Measurements from ENCODE around the gene RAD51AP1. TPM values are rescaled to one million over a fixed set of nuclear protein-coding genes. Genes with fewer than 3 reads are reported as not detected.
"Not testable (repeated sequence)": the region's sequence is repeated elsewhere in the genome, so short reads cannot be mapped to it uniquely, and the experiment has no call there.

The RAD51AP1 gene
- 5.5 TPM for total RNA-seq

- peak; percentile 91 for DNase-seq
Observed at GRCh38 chr12:4538207-4539160, at the start of gene RAD51AP1. Gene RAD51AP1 (plus strand): TSS chr12:4538890. CDS start chr12:4538940, 50 bp downstream.

DNA sequence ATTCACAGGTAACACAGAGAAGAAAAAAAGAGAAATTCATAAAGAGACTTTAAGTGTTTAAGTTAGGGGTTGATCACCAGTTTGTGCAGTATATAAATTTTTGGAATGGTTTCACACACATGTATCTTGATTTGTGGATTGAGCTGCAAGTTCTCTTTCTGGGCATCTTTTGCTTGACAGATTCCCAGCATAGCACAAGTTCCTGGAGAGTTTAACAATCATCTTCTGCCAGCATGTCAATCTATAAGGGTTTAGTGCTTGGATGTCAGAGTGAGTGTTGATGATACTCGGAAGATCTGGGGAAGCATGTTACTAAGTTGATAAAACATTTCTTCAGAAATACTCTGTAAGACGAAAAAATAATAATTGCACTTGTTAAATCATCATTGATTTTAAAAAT lies 49.1 kb upstream of the RAD51AP1 start:
- no peak for DNase-seq

- DNase-seq: no peak
Observed at GRCh38 chr12:4490973-4491372, 47.7 kb upstream of the RAD51AP1 start.

DNA sequence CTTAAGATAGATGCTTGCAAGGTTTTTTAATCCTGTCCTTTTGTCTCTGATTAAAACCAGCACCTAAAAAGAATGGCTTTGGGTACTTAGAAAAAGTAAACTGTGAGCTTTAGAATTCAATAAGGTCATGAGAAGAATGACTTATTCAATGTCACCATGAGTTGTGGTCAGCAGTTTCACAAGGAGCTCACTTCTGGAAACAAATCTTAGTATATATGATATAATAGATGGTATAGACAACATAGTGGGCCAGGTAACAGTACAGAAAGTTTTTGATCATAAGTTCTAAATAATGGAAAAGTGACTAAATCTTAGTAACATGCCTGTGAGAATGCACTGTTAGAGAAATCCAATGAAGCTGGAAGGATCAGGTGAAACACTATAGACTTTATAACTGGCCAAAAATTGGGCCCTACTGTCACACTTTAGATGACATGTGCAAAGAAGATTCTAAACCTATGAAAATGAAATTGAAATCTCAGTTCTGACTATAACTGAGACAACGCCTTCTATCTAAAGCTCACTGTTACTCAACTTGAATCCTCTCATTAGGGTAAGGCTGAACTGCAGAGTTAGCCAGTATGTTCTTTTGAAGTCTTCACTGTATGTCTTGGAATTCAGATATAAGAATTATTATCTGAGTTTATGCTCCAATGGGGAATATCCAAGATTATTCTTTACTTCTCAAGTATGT lies 42.4 kb upstream of the RAD51AP1 start:
- no peak for DNase-seq

DNA sequence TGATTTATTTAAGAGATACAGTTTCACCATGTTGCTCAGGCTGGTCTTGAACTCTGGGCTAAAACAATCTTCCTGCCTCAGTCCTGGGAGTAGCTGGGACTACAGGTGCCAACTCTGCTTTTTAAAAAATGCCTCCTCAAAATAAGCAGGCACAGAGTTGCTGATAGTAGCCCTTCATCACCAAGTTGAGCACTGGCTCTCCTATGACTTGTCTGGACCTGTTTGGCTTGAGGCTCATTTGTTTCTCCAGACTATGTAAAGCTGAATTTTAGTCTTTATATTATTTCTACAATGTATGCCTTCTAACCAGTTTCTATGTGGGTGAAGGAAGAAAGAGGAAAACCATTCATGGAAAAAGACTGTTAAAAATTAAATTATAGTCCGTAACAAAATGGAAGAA lies 39.5 kb upstream of the RAD51AP1 start:
- DNase-seq: no peak

GRCh38 chr12:4505376-4505986 lies 33.2 kb upstream of the RAD51AP1 start:
- DNase-seq: no peak

DNA sequence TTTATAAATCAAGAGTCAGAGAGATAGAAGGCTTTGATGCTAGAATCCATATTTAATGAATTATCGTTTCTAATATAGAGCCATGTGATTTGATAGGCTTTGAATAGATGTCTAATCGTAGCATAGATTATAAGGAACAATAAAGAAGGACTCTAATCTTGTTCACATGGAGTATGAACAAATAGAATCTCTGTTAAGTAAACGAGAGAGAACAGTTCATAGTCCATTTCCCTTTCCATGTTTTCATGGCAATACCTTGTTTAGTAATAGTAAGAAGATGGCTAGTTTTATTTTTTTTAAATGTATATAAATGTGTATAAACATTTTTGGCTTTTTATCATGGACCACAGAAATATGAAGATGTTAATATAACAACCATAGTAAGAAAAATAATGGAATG lies 32.3 kb upstream of the RAD51AP1 start:
- DNase-seq: no peak

GRCh38 chr12:4506870-4507269 lies 31.8 kb upstream of the RAD51AP1 start:
- no peak for DNase-seq

GRCh38 chr12:4508503-4508902 lies 30.2 kb upstream of the RAD51AP1 start:
- DNase-seq: not testable (repeated sequence)

DNA sequence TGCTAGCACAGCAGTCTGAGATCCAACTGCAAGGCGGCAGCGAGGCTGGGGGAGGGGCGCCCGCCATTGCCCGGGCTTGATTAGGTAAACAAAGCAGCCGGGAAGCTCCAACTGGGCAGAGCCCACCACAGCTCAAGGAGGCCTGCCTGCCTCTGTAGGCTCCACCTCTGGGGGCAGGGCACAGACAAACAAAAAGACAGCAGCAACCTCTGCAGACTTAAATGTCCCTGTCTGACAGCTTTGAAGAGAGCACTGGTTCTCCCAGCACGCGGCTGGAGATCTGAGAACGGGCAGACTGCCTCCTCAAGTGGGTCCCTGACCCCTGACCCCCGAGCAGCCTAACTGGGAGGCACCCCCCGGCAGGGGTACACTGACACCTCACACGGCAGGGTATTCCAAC lies 29.4 kb upstream of the RAD51AP1 start:
- not testable (repeated sequence) for DNase-seq

DNA sequence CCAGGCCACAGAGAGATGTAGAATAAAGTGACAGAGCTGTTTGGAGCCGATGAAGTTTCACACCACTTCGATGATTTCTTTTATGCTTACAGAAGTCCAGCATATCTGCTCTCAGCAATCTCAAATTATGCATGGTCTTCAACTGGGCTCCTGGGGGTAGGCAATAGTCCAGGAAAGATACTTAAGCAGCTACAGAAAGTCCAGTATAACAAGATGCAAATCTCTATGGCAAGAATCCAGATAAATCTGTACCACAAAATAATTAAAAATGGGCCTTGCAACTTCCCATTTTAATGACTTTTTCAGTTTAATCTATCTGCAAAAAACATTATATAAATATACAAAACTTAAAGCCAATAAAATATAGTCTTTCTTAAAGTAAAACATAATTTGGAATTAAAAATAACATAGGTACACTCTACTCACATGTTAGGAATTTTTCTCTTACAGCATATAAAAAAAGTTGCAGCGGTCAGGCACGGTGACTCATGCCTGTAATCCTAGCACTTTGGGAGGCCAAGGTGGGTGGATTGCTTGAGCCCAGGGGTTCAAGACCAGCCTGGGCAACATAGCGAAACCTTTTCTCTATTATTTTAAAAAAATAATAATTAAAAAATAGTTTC lies 20.5 kb upstream of the RAD51AP1 start:
- DNase-seq: no peak

DNA sequence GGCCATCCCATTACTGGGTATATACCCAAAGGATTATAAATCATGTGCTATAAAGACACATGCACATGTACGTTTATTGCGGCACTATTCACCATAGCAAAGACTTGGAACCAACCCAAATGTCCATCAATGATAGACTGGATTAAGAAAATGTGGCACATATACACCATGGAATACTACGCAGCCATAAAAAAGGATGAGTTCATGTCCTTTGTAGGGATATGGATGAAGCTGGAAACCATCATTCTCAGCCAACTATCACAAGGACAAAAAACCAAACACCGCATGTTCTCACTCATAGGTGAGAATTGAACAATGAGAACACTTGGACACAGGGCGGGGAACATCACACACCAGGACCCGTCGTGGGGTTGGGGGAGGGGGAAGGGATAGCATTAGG lies 15.2 kb upstream of the RAD51AP1 start:
- DNase-seq: not testable (repeated sequence)

DNA sequence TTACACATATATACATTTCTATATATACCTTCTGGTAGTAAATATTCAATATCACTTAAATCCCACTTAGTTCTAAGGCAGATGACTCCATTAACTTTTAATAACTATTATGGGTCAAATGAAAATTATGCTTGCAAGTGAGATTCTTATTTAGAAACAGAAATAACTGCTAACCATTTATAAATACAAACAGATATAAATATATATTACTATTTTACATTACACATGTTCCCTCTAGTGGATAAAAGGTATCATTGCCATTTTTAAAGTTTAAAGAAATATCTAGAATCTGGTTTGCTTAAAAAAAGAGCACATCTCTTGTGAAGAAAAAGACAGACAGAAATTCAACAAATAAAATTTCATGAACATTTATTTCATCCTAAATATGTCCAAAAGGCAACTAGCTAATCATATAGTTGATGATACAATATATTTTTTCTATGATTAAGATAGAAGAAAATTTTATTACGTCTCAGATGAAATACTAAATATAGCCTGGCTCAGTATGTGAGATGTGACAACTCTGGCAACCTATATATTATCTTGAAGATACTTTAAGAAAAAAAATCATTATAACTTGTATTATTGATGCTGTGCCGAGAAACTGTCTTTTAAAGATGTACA lies 11.7 kb upstream of the RAD51AP1 start:
- no peak for DNase-seq

DNA sequence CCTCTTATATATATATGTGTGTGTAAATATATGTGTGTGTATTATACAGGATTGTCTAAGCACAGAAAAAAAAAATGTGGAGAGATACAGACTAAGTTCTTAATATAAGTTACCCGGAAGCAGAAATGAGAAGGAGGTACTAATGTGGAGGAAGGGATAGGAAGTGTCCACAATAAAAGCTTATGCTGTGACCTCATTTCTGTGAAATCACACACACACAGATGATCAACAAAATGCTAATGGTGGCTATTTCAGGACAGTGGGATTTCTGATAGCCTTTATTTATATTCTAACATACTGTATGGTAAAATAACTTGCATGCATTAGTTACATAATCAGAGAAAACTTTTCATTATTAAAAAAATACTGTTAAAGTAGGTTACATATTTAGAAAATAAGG lies 8.5 kb upstream of the RAD51AP1 start:
- no peak for DNase-seq

- no peak for DNase-seq
Observed at GRCh38 chr12:4530982-4531586, 7.6 kb upstream of the RAD51AP1 start.

DNA sequence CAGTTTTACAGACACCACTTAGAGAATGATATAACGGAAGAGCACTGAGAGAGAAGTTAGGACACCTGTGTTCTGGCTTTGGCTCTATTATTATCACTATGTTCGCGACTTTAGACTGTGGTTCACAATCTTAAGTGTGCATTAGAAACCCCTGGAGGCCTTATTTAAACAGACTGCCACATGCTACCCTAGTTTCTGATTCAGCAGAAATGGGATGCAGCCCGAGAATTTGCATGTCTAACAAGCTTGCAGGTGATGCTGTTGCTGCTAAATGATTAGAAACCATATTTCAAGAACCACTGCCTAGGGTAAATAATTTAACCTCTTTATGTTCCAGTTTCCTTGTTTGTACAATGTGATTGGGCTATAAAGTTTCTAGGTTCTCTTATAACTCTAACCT lies 3.6 kb upstream of the RAD51AP1 start:
- no peak for DNase-seq

DNA sequence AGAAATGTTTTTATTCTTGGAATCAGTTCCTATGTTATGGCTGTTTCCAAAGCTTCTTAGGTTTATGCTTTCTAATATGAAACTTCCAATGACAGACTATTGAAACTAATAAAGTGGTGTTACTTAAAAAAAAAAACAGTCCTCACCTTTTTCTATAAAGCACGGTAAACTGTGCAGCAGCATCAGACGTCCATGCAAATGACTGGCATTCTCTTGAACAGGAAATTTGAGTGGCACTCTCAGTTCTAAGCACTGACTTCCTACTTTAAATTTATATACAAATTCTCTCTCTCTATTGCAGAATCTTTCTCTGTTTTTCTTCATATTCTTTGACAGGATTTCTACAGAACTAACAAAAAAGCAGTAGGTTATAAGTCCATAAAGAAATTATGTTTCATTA lies 2.8 kb upstream of the RAD51AP1 start:
- no peak for DNase-seq

- DNase-seq: no peak
Observed at GRCh38 chr12:4539167-4539870, 629 bp downstream of the RAD51AP1 start.

DNA sequence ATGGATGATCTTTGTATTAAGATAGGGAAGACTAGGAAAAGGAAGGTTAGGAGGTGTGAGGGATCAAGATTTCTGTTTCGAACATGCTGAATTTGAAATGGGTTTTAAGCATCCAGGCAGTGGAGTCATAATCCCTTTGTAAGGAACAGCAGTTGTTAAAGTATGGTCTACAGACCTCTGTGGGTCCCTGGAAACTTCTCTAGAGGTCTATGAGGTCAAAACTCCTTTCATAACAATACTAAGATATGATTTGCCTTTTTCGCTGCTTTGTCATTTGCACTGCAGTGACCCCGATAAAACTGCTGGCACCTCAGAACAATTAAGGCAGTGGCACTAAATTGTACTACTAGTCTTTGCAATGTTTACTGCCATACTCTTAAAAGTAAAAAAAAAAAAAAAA lies 1.5 kb downstream of the RAD51AP1 start:
- no peak for DNase-seq

GRCh38 chr12:4540638-4541037 lies 1.9 kb downstream of the RAD51AP1 start:
- DNase-seq: no peak

- no peak for DNase-seq
Observed at GRCh38 chr12:4545195-4545594, 6.5 kb downstream of the RAD51AP1 start.

Measured in occipital lobe (tissue), 2 donors.